ENCODE data around the gene ABCA2.
A peak's percentile ranks its signal among the peaks of the same experiment; 100 is the strongest.

ABCA2 gene

DNA sequence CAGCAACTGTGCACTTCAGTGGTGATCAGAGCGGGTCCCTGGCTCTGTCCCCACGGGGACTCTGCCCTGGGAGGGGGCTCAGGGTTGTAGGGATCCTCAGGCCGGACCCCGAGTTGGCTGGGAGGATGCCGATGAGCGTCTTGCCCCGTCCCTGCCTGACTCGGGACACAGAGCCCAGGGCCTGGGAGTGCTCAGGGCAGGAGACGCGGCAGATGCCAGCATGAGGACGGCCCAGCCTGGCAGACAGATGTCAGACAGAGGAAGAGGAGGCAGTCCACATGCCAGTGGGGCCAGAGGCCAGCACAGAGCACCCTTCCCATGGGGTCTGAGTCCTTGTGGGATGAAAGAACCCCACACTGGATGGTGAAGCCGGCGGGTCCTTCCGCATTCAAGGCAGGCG is 64.7 kb downstream of the ABCA2 start:
- no peak overlapping the region for H3K4me3 ChIP-seq (ENCODE audit: low read depth, low read length)
- no peak overlapping the region for H3K27ac ChIP-seq
- H3K27me3 ChIP-seq (ENCODE audit: insufficient read depth, low read depth, severe bottlenecking) = no peaks in the 10 kb centered on the region
- no peaks in the 10 kb centered on the region for H3K9me3 ChIP-seq (ENCODE audit: severe bottlenecking)
- H3K36me3 ChIP-seq = no peaks in the 10 kb centered on the region
- no peak for DNase-seq
- TF ChIP-seq, protein P1, sequence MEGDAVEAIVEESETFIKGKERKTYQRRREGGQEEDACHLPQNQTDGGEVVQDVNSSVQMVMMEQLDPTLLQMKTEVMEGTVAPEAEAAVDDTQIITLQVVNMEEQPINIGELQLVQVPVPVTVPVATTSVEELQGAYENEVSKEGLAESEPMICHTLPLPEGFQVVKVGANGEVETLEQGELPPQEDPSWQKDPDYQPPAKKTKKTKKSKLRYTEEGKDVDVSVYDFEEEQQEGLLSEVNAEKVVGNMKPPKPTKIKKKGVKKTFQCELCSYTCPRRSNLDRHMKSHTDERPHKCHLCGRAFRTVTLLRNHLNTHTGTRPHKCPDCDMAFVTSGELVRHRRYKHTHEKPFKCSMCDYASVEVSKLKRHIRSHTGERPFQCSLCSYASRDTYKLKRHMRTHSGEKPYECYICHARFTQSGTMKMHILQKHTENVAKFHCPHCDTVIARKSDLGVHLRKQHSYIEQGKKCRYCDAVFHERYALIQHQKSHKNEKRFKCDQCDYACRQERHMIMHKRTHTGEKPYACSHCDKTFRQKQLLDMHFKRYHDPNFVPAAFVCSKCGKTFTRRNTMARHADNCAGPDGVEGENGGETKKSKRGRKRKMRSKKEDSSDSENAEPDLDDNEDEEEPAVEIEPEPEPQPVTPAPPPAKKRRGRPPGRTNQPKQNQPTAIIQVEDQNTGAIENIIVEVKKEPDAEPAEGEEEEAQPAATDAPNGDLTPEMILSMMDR (IDR thresholded peaks at IDR 0.05; ENCODE audit: low read depth, low read length) = no peak

DNA sequence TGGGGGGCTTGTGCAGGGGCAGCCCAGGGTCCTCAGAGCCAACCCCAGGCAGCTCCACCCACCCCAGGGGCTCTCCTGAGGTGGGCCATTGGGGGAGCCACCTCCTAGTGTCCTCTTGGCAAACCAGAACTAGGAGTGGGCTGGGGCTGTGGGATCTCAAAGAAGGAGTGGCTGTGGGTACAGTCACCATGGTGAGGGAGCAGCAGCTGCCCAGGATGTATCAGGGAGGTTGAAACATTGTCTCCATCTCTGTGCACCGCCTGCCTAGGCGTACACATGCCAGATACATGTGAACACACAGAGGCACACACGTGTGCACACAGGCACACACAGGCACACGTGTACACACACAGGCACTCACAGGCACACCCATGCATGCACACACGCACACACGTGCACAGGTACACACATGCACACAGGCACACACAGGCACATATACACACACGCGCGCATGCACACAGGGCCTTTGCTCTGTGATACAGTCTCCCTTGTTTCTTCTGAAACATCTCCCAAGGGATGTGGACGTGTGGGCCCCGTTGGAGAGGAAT is 65.3 kb downstream of the ABCA2 start:
- no peaks in the 10 kb centered on the region for H3K27me3 ChIP-seq (ENCODE audit: insufficient read depth, low read depth, severe bottlenecking)
- no peaks in the 10 kb centered on the region for H3K9me3 ChIP-seq (ENCODE audit: severe bottlenecking)
- no peak overlapping the region for H3K27ac ChIP-seq
- no peaks in the 10 kb centered on the region for H3K36me3 ChIP-seq
- TF ChIP-seq, protein P1 (IDR thresholded peaks at IDR 0.05; ENCODE audit: low read depth, low read length) = no peak
- DNase-seq = no peak
- no peak overlapping the region for H3K4me3 ChIP-seq (ENCODE audit: low read depth, low read length)

DNA sequence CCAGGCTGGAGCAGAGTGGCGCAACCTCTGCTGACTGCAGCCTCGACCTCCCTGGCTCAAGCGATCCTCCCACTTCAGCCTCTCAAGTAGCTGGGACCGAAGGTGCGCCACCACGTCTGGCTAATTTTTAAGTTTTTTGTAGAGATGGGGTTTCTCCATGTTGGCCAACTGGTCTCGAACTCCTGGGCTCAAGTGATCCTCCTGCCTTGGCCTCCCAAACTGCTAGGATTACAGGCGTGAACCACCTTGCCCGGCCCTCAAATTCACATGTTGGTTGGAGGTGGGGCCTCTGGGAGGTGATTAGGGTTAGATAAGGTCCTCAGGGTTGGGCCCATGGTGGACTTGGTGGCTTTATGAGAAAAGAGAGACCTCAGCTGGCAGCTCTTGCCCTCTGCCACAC is 65.9 kb downstream of the ABCA2 start:
- no peaks in the 10 kb centered on the region for H3K36me3 ChIP-seq
- peak overlapping the region; percentile 75 for H3K27ac ChIP-seq
- no peak for DNase-seq
- no peak overlapping the region for H3K4me3 ChIP-seq (ENCODE audit: low read depth, low read length)
- no peaks in the 10 kb centered on the region for H3K27me3 ChIP-seq (ENCODE audit: insufficient read depth, low read depth, severe bottlenecking)
- no peaks in the 10 kb centered on the region for H3K9me3 ChIP-seq (ENCODE audit: severe bottlenecking)
- TF ChIP-seq, protein P1 (IDR thresholded peaks at IDR 0.05; ENCODE audit: low read depth, low read length) = no peak

DNA sequence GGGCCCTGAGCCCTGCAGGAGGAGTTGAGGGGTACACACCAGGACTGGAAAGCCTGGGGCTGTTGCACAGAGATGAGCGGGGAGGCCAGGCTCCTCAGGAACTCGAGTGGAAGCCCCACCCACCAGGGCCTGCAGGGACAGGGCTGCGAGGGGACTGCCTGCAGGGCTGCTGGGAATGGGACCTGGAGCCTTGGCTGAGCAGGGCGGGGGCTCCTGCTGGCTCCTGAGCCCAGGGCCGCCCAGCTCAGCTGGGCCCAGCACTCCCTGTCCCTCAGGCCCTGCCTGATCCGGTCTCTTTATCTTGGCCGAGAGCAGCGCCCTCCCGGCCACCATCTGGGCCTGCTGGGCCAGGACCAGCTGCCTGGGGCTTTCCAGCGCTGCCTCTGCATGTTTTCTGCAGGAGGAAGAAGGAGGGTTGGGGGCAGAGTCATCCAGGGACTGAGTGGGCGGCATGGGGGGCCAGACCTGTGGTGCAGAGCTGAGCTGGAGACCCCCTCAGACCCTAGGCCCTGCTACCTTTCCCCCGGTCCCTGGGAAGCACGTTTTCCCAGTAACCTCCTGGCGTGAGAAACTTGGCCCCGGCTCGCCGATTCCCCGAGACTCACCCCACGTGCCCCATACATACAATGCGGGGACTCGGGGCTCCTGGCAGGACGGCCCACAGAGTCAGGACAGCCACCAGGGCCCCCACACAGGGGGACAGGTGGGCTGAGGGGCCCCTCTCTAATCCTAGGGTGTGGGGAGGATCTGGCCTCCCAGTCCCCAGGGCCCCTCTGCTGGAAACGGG is 66.6 kb downstream of the ABCA2 start:
- Histone ChIP-seq H3K36me3 (no peaks in the 10 kb centered on the region), H3K9me3 (ENCODE audit: severe bottlenecking) (no peaks in the 10 kb centered on the region), H3K4me3 (ENCODE audit: low read depth, low read length) (no peak overlapping the region), H3K27ac (peak overlapping the region; percentile 75), H3K27me3 (ENCODE audit: insufficient read depth, low read depth, severe bottlenecking) (no peaks in the 10 kb centered on the region)
- TF ChIP-seq, protein P1 (IDR thresholded peaks at IDR 0.05; ENCODE audit: low read depth, low read length) = peak; percentile 32; the same call in 1 of the 2 replicates
- DNase-seq = peak; percentile 80

DNA sequence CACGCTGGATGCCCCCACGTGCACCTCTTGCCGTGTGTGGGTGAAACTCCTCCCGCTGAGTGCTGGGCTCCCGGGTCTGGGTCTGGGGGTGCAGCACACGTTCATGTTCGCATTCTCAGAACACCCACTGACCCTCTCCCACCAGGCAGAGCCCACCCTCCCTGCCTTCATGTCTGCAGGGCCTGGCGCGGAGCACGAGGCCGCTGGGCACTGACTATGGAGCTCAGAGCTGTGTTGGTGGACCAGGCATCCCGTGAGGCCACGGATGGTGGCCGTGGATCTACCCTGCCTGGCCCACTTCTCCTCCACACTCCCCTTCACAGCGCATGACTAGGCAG is 67.1 kb downstream of the ABCA2 start:
- DNase-seq = no peak
- Histone ChIP-seq H3K36me3 (no peaks in the 10 kb centered on the region), H3K4me3 (ENCODE audit: low read depth, low read length) (no peak overlapping the region), H3K27me3 (ENCODE audit: insufficient read depth, low read depth, severe bottlenecking) (no peaks in the 10 kb centered on the region), H3K9me3 (ENCODE audit: severe bottlenecking) (no peaks in the 10 kb centered on the region), H3K27ac (peak overlapping the region; percentile 75)
- TF ChIP-seq, protein P1 (IDR thresholded peaks at IDR 0.05; ENCODE audit: low read depth, low read length) = no peak
